GM19452 (cell line): ENCODE results near the gene BICDL1.
A peak's percentile ranks its signal among the peaks of the same experiment; 100 is the strongest.
"Not testable (repeated sequence)": the region's sequence is repeated elsewhere in the genome, so short reads cannot be mapped to it uniquely, and the experiment has no call there.

Experiments used
- ATAC-seq: cut with Tn5 transposase; IDR thresholded peaks from one replicate; pipeline ENCODE4 v1.9.1; 2021; ENCODE audit not compliant: unreplicated experiment

The BICDL1 gene

DNA sequence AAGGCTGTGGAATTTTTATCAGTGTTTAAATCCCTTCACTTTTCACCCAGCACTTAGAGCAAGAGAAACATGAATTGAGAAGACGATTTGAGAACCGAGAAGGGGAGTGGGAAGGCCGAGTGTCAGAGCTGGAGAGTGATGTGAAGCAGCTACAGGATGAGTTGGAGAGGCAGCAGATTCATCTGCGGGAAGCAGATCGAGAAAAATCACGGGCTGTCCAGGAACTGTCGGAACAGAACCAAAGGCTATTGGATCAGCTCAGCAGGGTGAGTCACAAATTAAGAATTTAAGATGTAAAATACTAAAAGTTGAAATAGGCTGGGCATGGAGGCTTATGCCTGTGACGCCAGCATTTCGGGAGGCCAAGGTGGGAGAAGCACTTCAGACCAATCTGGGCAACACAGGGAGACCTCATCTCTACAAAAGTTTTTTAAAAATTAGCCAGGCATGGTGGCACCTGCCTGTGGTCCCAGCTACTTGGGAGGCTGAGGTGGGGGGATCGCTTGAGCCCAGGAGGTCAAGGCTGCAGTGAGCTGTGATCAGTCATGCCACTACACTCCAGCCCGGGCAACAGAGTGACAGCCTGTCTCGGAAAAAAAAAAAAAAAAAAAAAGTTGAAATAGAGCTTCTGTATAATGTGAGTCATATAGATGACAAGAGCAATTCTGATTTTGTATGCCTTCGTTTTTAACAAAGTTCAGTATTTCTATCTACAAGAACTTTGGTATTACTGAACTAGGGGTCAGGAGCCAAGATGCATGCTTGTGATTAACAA lies 9.6 kb downstream of the BICDL1 start:
- no peak for ATAC-seq

DNA sequence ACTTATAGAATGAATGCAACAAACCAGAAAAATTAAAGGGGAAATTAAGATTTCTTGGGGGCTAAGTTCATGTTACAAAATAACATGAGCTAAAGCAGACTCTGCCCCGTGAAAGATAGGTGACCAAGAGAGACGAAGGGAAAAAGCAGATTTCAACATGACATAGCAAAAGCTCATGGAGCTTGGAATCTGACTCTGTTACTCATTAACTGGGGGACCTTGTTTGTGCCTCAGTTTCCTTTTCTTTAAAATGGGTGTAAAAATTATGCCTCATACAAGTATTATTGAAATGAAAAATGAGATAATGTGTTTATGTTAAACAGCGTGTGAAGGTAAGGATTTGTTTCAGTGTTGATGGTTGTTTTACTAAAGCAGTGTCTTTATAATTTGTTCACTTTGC lies 11.5 kb downstream of the BICDL1 start:
- ATAC-seq: no peak

- ATAC-seq: no peak
These were observed 17.4 kb downstream of the BICDL1 start for GRCh38 chr12:120006258-120006975.

DNA sequence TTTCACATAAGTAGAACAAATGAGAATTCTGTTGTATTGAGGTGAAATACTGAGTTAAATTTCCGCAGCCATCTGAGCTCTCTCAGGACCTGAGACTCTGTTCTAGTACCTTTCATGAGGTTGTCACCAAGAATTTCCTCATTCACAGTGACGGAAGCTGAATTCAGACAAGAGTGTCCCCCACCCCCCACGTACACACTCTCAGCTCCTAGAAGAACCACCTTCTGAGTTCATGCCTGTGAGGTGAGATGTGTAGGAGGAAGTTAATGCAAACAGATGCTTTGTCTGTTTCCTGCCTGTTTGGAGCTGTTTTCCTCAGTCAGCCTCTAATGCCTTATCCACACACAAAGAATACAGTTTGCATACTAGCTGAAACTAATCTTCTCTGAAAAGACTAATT lies 18.2 kb downstream of the BICDL1 start:
- ATAC-seq: no peak

- no peak for ATAC-seq
These were observed 21.7 kb downstream of the BICDL1 start for GRCh38 chr12:120010661-120011230.

- peak; percentile 88 for ATAC-seq
These were observed 23.1 kb downstream of the BICDL1 start for GRCh38 chr12:120012067-120012621.

GRCh38 chr12:120013659-120014380 lies 24.8 kb downstream of the BICDL1 start:
- ATAC-seq: peak; percentile 62

- not testable (repeated sequence) for ATAC-seq
These were observed 25.3 kb downstream of the BICDL1 start for GRCh38 chr12:120014381-120014735.

- ATAC-seq: no peak
These were observed 26.3 kb downstream of the BICDL1 start for GRCh38 chr12:120015313-120015712.

DNA sequence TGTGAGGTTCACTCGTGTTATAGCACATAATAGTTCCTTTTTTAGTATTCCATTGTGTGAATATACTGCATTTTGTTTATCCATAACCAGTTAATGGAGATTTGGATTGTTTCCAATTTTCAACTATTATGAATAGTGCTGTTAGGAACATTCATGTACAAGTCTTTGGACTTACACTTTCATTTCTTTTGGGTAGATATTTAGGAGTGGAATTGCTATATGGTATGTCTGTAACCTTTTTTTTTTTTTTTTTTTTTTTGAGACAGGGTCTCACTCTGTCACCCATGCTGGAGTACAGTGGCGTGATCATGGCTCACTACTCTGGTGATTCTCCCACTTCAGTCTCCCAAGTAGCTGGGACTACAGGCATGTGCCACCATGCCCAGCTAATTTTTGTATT lies 27.2 kb downstream of the BICDL1 start:
- ATAC-seq: not testable (repeated sequence)

- ATAC-seq: no peak
These were observed 30.2 kb downstream of the BICDL1 start for GRCh38 chr12:120019197-120019596.

- ATAC-seq: no peak
These were observed 30.9 kb downstream of the BICDL1 start for GRCh38 chr12:120019938-120020337.

- no peak for ATAC-seq
These were observed 35.2 kb downstream of the BICDL1 start for GRCh38 chr12:120024193-120024592.

DNA sequence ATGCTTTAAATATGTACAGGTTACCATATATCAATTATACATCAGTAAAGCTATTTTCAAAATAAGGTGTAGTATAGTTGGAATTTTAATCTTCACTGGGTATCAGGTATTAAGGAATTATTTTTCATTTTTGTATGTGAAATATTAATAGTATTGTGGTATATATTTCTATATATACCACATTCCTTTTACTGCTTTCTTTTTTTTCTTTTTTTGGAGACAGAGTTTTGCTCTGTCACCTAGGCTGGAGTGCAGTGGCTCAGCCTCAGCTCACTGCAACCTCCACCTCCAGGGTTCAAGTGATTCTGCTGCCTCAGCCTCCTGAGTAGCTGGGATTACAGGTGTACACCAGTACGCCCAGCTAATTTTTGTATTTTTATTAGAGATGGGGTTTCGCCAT lies 36.6 kb downstream of the BICDL1 start:
- ATAC-seq: no peak

GRCh38 chr12:120032242-120032641 lies 43.2 kb downstream of the BICDL1 start:
- ATAC-seq: no peak

- no peak for ATAC-seq
These were observed 48.8 kb downstream of the BICDL1 start for GRCh38 chr12:120037851-120038250.

DNA sequence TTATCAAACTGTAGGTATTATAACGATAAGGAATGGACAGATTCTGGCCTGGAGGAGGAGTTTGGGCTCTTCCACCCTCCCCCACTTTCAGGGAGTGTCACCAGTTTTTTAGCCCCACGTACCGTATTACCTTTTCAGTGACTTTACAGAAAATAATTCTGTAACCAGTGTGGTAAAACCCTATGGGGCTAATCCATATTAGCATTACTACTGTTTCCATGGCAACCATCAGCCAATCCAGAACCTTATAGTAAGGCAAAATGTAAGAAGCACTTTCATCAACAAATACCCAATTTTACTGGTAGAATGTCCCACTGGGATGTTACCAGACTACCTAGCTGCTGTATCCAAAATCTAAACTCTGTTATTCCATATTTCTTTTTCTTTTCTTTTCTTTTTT lies 50.7 kb downstream of the BICDL1 start:
- ATAC-seq: no peak

DNA sequence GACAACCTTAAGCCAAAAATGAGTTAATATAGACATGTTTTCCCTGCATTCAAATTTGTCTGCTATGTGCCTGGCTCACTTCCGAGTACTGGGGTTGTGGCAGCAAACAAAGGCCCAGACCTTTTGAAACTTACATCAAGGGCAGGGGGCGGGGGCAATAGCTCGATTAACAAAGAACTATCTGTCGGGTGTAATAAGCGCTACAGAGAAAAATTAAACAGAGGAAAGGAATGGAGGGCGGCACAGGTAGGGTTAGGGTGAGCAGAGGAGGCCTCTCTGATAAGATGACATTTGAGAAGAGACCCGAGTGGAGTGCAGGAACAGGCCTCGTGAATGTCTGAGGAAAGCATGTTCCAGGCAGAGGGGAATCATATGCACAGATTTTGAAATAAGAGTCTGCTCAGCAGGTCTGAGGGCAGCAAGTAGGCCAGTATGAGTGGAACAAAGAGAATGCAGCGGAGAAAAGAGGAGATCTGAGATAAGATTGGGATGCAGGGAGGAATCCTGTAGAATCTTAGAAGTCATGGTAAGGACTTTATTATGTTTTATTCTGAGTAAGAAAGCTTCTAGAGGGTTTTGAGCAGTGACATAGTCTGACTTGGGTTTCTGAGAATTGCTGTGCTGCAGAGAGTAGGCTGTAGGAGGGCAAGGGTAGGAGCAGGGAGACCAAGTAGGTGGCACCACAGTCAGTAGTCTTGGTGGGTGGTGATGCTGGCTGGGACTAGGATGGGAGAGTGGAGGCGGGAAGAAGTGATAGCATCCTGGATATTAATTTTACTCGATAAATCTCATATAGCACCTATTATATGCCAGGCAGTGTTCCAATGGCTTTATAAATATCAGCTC lies 52.6 kb downstream of the BICDL1 start:
- no peak for ATAC-seq

DNA sequence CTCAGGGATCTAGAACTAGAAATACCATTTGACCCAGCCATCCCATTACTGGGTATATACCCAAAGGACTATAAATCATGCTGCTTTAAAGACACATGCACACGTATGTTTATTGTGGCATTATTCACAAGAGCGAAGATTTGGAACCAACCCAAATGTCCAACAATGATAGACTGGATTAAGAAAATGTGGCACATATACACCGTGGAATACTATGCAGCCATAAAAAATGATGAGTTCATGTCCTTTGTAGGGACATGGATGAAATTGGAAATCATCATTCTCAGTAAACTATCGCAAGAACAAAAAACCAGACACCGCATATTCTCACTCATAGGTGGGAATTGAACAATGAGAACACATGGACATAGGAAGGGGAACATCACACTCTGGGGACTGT lies 56.3 kb downstream of the BICDL1 start:
- not testable (repeated sequence) for ATAC-seq

DNA sequence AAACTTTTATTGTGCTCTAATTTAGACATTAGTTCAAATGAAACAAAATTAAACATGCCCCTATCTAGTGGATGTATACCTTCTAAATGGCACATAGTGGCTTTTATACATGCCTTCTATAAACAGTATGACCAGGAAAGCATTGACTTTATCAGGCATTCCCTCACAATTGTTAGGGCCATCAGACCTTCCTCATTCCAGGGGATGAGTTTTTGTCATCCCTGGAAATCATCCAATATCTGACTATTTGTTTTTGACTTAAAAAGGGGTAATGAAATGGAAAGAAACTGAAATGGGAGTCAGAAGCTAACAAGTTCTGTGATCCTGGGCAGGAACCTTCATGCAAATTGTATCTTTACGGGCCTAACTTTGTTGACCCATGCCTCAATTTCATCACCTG lies 58.0 kb downstream of the BICDL1 start:
- ATAC-seq: no peak
